Activated naive CD8-positive, alpha-beta T cell (primary cell): ENCODE results near the gene FAM120C.

Source experiments
- H3K27ac Mint-ChIP-seq: one replicate; pipeline ENCODE4 v1.8.0; 2021; ENCODE audit warnings: mixed read lengths
- H3K27me3 Mint-ChIP-seq: one replicate; pipeline ENCODE4 v1.8.0; 2021; ENCODE audit warnings: mixed read lengths
- H3K36me3 Mint-ChIP-seq: one replicate; pipeline ENCODE4 v1.8.0; 2021; ENCODE audit warnings: mixed read lengths
- H3K4me1 Mint-ChIP-seq: one replicate; pipeline ENCODE4 v1.8.0; 2021; ENCODE audit warnings: low read depth, mixed read lengths
- H3K4me3 Mint-ChIP-seq: one replicate; pipeline ENCODE4 v1.8.0; 2021; ENCODE audit warnings: mild to moderate bottlenecking, mixed read lengths
- H3K9me3 Mint-ChIP-seq: one replicate; pipeline ENCODE4 v1.8.0; 2021; ENCODE audit warnings: low read depth, mixed read lengths

The FAM120C gene

DNA sequence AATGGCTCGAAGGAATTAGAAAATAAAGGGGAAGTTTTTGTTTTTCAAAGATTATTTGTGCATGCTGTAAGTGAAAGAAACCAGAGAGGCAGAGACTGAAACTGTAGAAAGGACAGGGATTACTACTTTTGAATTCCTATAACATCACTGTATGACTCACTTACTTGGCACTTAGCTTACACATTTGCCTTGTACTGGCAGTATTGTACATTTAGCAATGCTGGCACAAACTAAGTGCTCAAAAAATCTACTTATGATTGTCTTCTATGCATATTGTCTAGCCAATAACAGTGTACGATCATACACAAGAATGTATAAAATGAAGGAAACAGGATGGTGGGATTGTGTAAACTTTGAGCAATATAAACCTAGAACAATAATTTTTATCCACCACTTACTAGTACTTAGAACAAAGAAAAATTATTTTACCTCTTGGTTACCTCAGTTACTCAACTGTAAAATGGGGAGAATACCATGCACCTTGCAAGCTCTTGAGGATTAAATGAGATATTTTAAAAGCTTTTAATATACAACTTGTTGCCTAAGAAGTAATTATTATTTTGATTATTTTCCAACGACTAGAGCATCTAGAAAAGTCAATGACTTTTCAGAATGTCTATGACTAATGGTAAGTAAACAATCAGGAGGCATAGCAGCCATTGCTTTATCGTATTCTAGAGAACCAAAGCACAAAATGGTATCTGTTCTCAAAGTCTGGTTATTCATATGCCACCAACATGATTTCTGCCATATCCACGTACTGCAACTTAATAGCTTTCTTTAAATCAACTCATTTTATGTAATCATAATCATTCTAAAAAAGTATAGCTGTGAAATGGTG is 4.7 kb downstream of the FAM120C start:
- Mint-ChIP-seq H3K27ac (peak overlapping the region; percentile 77), H3K27me3 (no peaks in the 10 kb centered on the region), H3K9me3 (no peaks in the 10 kb centered on the region), H3K36me3 (peaks cover 12% of the 10 kb centered on the region), H3K4me3 (peak overlapping the region; percentile 94), H3K4me1 (peaks cover 52% of the 10 kb centered on the region)

DNA sequence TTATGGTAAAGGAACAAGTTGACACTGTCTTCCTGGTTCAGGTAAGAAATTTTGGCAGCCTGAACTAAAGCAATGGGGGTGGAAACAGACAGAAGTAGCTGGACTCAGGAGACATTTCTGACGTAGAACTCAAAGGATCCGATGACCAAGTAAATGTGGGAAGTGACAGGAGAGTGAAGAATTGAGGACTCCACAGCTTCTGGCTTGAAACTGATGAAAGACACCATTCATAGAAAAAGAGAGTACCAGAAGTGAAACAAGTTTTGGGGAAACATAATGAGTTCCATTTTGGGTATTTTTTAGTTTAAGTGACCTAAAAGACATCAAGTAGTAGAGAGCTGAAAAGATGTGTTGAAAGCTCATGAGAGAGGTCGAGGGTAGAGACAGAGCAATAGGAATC is 5.7 kb downstream of the FAM120C start:
- Mint-ChIP-seq H3K36me3 (peaks cover 12% of the 10 kb centered on the region), H3K27me3 (no peaks in the 10 kb centered on the region), H3K4me3 (peak overlapping the region; percentile 49), H3K27ac (peak overlapping the region; percentile 77), H3K9me3 (no peaks in the 10 kb centered on the region), H3K4me1 (peaks cover 52% of the 10 kb centered on the region)

DNA sequence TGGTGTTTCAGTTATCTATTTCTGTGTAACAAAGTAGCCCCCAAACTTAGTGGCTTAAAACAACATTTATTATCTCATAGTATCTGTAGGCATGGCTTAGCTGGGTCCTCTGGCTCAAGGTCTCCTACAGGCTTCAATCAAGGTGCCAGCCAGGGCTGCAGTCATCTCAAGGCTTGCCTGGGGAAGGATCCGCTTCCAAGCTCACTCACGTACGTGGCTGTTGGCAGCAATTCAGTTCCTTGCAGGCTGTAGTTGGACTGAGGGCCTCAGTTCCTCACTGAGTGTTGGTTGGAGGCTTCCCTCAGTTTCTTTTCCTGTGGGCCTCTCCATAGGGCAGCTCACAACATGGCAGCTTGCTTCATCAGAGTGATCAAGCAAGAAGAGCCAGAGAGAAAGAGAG is 9.3 kb downstream of the FAM120C start:
- peaks cover 21% of the 10 kb centered on the region for H3K4me1 Mint-ChIP-seq
- H3K27ac Mint-ChIP-seq: no peak overlapping the region
- no peak overlapping the region for H3K4me3 Mint-ChIP-seq
- no peaks in the 10 kb centered on the region for H3K9me3 Mint-ChIP-seq
- no peaks in the 10 kb centered on the region for H3K27me3 Mint-ChIP-seq
- H3K36me3 Mint-ChIP-seq: peaks cover 10% of the 10 kb centered on the region

DNA sequence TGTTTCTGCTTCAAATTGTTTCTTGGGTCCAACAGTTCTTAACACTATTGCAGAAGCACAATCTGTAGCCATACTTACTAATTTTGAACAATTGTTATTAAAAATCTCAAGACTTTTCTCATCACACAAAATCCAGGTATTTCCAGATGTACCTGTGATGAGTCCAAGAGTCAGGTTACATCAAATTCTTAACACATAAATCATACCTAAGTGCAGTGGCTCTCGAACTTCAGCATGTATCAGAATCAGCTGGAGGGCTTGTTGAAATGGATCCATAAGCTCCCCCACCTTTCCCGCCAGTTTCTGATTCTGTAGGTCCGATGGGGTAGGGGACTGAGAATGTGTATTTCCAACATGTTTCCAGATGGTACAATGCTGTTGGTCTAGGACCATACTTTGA is 10.6 kb downstream of the FAM120C start:
- Mint-ChIP-seq H3K9me3 (no peaks in the 10 kb centered on the region), H3K4me3 (no peak overlapping the region), H3K27ac (no peak overlapping the region), H3K36me3 (peaks cover 8% of the 10 kb centered on the region), H3K27me3 (no peaks in the 10 kb centered on the region), H3K4me1 (peaks cover 9% of the 10 kb centered on the region)

DNA sequence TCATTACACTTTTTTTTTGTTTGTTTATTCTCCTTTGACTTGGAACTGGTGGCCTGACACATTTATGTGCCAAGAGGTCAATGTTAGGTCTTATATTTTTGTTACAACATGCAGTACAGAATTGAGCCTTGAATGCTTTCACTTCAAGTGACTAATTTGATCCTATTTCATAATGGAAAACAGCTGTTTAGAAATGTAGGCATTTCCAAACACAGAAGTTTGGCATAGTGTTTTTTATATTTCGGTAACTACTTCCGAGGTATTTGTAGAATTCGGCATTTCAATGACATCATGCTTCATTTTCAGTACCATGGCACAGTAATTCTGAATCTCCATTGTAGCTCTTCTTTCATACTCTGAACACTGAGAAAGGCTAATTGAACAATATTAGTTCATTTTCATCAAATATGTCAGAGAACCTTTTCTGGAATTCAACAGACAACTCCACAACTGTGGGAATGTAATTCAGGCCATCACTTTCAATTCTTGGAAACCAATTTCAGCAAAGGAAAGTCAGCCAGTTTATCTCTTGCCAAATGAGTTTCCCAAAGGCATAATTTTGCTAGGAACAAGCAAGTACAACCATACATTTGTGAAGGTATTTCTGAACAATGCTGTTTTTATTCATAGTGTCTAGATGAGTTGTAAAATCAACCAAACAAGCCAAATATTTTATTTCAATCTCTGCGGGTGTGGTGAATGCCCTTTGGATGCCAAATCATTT is 11.4 kb downstream of the FAM120C start:
- Mint-ChIP-seq H3K4me1 (peaks cover 4% of the 10 kb centered on the region), H3K4me3 (no peak overlapping the region), H3K27ac (no peak overlapping the region)

DNA sequence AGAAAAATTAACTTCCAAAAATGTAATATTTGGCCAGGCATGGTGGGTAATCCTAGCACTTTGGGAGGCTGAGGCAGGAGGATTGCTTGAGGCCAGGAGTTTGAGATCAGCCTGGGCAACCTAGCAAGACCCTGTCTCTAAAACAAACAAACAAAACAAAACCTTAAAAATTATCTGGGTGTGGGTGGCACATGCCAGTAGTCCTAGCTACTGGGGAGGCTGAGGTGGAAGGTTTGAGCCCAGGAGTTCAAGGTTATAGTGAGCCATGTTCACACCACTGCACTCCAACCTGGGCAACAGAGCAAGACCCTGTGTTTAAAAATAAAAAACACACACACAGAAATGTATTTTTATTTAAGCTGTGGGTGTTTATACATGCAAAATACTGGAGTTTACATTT is 12.0 kb downstream of the FAM120C start:
- H3K36me3 Mint-ChIP-seq: peaks cover 3% of the 10 kb centered on the region
- peaks cover 2% of the 10 kb centered on the region for H3K4me1 Mint-ChIP-seq
- H3K27ac Mint-ChIP-seq: no peak overlapping the region
- H3K27me3 Mint-ChIP-seq: no peaks in the 10 kb centered on the region
- no peaks in the 10 kb centered on the region for H3K9me3 Mint-ChIP-seq
- no peak overlapping the region for H3K4me3 Mint-ChIP-seq

More for the DNA sequence above, 11.4 kb downstream of the FAM120C start:
- no peaks in the 10 kb centered on the region for H3K9me3 Mint-ChIP-seq
- no peaks in the 10 kb centered on the region for H3K27me3 Mint-ChIP-seq
- H3K36me3 Mint-ChIP-seq: peaks cover 5% of the 10 kb centered on the region

DNA sequence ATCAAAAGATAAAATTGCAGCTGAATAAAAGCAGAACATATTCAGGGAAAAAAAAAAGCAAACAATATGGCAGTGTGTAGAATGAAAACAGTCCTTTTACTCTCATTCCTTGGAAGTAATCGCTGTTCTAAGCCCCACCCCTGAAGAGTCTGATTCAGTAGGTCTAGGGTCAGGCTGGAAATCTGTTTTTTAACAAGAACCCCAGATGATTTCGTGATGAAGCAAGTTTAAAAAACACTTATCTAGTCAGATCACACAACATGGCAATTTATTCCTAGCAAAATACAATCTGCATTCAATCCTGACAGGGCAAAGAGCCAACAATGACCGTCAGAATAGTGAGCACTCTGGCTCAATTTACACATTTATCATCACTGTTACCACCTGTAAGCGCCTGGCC is 16.1 kb downstream of the FAM120C start:
- Mint-ChIP-seq H3K27me3 (no peaks in the 10 kb centered on the region), H3K27ac (no peak overlapping the region), H3K4me1 (peaks cover 2% of the 10 kb centered on the region), H3K4me3 (no peak overlapping the region), H3K36me3 (no peaks in the 10 kb centered on the region), H3K9me3 (no peaks in the 10 kb centered on the region)

DNA sequence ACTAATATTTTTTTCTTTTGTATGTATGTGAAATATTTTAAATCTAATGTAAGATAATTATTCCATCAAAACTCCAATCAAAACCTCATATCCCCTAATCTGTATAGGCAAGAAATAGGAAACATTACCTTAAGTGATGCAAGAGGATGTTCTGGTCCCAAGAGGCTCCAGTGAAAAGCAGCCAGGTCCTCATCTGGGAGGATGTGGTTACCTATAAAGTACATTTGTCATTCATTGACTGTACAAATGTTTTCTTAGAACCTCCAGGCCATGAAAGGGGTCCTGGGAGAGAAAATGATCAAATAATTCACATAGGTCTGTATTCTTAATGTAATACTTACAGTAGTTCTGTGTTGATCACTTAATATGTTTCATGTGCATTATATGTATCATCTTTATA is 25.5 kb downstream of the FAM120C start:
- peaks cover 9% of the 10 kb centered on the region for H3K36me3 Mint-ChIP-seq
- no peaks in the 10 kb centered on the region for H3K4me1 Mint-ChIP-seq
- no peak overlapping the region for H3K27ac Mint-ChIP-seq
- H3K9me3 Mint-ChIP-seq: no peaks in the 10 kb centered on the region
- H3K27me3 Mint-ChIP-seq: no peaks in the 10 kb centered on the region
- H3K4me3 Mint-ChIP-seq: no peak overlapping the region

DNA sequence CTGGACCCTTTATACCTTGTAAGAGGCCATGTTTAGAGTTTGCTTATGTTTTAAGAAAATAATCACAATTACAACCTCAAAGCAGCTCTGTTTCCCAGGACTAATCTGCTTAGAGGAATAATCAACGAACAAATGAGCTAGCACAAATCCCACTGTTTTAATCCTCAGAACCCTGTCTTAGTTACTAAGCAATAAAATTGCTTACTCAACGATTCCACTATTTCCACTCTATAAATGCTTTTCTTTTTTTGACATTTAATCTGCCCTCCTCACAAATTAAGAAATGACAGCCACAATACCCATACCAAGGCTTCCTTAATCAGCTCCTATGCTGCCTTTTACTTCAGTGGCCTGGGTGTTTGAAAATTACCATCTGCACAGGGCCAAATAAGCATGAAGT is 48.8 kb downstream of the FAM120C start:
- Mint-ChIP-seq H3K9me3 (no peaks in the 10 kb centered on the region), H3K36me3 (peaks cover 10% of the 10 kb centered on the region), H3K4me3 (no peak overlapping the region), H3K27ac (no peak overlapping the region), H3K27me3 (no peaks in the 10 kb centered on the region), H3K4me1 (no peaks in the 10 kb centered on the region)

DNA sequence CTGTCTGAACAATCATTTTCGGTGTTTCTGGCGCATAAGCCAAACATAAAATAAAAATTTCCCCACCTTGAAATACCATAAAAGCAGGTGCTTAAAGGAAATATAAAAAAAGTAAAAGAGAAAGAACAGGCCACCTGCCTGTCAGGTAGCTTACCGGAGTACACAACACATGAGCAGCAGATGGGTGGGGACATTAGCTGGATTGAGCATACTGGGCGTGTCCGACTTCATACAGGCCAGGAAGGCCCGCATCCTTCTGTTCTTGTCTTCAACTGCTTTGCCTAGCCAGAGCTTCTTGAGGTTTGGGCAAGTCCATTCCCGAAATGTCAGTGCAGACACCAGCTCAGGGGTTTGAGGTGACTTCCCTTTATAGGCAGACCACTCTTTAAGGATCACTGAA is 66.7 kb downstream of the FAM120C start:
- no peak overlapping the region for H3K27ac Mint-ChIP-seq

DNA sequence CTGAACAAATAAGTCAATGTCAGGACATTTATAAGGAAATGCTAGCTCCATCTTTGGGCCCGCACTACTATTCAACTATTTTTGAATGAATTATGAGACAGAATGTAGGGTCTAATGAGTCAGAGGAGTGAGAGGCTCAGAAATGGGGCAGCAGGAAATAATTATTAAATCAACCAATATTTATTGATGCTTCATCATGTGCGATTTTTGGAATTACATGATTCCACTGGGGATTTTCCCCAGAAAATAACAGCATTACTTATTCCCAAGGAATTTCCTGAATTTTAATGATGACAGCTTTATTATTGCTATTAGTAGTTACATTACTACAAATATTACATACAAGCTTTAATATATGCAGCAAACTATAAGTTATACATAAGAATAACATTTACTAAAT is 89.5 kb downstream of the FAM120C start:
- no peaks in the 10 kb centered on the region for H3K36me3 Mint-ChIP-seq
- no peaks in the 10 kb centered on the region for H3K4me1 Mint-ChIP-seq
- no peaks in the 10 kb centered on the region for H3K27me3 Mint-ChIP-seq
- no peaks in the 10 kb centered on the region for H3K9me3 Mint-ChIP-seq
- H3K4me3 Mint-ChIP-seq: no peak overlapping the region
- H3K27ac Mint-ChIP-seq: no peak overlapping the region

More for the DNA sequence above, 66.7 kb downstream of the FAM120C start:
- no peaks in the 10 kb centered on the region for H3K27me3 Mint-ChIP-seq
- H3K4me3 Mint-ChIP-seq: no peak overlapping the region
- H3K36me3 Mint-ChIP-seq: peaks cover 3% of the 10 kb centered on the region
- H3K9me3 Mint-ChIP-seq: no peaks in the 10 kb centered on the region
- H3K4me1 Mint-ChIP-seq: no peaks in the 10 kb centered on the region

DNA sequence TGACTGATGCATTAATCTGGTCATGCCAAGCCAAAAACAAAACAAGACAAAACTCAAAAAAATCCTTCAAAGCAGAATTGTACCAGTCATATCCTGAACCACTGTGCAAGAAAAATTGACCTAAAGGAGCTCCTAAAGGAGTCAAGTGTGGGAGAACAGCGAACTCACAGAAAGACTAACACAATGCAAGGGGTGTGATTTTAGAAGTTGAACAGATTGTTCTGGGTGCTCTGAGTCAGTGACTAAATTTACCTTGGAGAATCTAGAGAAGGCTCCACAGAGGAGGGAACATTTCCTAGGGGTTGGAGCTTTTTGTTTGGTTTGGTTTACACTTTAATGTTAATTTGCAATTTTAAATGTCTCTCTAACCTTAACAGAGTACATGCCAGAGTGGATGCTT is 89.9 kb downstream of the FAM120C start:
- Mint-ChIP-seq H3K36me3 (no peaks in the 10 kb centered on the region), H3K4me3 (no peak overlapping the region), H3K27ac (no peak overlapping the region), H3K9me3 (no peaks in the 10 kb centered on the region), H3K4me1 (no peaks in the 10 kb centered on the region), H3K27me3 (no peaks in the 10 kb centered on the region)

DNA sequence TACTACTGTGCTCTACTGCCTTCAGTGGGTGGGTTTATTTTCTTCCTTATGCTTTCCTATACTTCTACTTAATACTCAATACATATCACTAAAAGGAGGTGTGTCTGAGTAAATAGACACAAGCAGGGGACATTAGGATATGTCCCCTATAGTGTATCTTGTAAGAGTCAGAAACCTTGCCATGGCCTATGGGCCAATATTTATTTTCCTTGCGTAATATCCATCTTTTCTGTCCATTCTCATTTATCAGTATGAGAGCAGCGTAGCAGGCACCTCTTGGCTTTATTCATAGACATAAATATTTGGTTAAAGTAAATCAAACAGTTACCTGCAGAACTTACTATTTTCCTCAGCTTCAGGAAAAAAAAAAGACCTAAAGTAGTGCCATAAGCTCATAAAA is 92.2 kb downstream of the FAM120C start:
- Mint-ChIP-seq H3K27ac (no peak overlapping the region), H3K36me3 (peaks cover 3% of the 10 kb centered on the region), H3K27me3 (no peaks in the 10 kb centered on the region), H3K9me3 (no peaks in the 10 kb centered on the region), H3K4me1 (no peaks in the 10 kb centered on the region), H3K4me3 (no peak overlapping the region)

DNA sequence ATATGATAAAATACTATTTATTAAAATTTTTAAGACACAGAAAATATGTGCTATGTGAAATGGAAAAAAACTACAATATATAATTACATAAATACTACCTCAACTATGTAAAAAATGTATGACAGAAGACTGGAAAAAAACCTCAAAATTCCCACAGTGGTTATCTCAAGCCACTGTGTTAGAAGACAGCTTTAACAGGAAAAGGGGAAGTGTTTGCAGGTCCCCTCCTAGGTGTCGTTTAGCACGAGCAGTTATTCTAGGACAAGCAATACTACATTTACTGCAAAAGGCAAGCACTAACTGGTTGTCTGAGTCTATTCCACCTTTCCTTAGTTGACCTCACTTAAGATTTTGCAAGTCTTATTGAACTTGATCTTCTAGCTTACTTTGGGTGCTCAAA is 93.9 kb downstream of the FAM120C start:
- Mint-ChIP-seq H3K4me3 (no peak overlapping the region), H3K27me3 (no peaks in the 10 kb centered on the region), H3K9me3 (no peaks in the 10 kb centered on the region), H3K36me3 (peaks cover 3% of the 10 kb centered on the region), H3K4me1 (no peaks in the 10 kb centered on the region), H3K27ac (no peak overlapping the region)

DNA sequence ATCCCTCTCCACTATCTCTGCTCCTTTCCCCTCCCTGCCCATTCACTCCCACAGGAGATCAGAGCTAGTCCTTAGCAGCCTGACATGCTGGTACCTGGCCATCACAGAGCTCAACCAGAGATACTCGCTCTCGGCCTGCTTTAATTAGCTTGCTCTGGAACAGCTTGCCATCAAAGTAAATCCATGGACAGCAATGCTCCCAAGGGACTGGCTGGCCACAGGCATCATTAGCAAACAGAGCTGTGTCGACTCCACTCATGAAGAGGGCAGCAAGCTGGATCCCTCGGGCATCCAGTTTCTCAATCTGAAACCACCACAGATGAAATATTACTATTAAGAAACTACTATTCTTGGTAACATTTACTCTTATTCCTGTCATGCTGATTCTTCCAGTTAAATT is 95.4 kb downstream of the FAM120C start:
- H3K36me3 Mint-ChIP-seq: peaks cover 3% of the 10 kb centered on the region
- H3K4me1 Mint-ChIP-seq: no peaks in the 10 kb centered on the region
- no peaks in the 10 kb centered on the region for H3K9me3 Mint-ChIP-seq
- no peaks in the 10 kb centered on the region for H3K27me3 Mint-ChIP-seq
- H3K27ac Mint-ChIP-seq: no peak overlapping the region
- no peak overlapping the region for H3K4me3 Mint-ChIP-seq
